GM12878 (cell line): ENCODE measurements around the gene ACTR8. TPM values are rescaled to one million over a fixed set of nuclear protein-coding genes. Genes with fewer than 3 reads are reported as not detected.

Experiments used
- ASH2L ChIP-seq: fragments of 300-600, 200-600 bp; sonication (generic); IDR thresholded peaks from 2 replicates; pipeline ENCODE4 v1.6.1; 2017; ENCODE audit warnings: low read depth, mild to moderate bottlenecking, borderline replicate concordance
- BACH1 ChIP-seq: fragments of 450-650 bp; IDR thresholded peaks from 2 replicates; pipeline ENCODE4 v1.6.1; 2017; ENCODE audit warnings: mild to moderate bottlenecking, borderline replicate concordance
- BCLAF1 ChIP-seq: fragments of 450-650 bp; IDR thresholded peaks from 2 replicates; pipeline ENCODE4 v1.6.1; 2017; ENCODE audit warnings: antibody characterized with exemption, mild to moderate bottlenecking, moderate library complexity
- CEBPZ ChIP-seq: fragments of 150-350 bp; IDR thresholded peaks from 2 replicates; pipeline ENCODE4 v1.6.1; 2016; ENCODE audit warnings: low read depth, low read length
- CREB1 ChIP-seq: IDR thresholded peaks from 2 replicates; pipeline ENCODE4 v1.6.1; 2012; ENCODE audit warnings: low read depth, mild to moderate bottlenecking, inconsistent platforms
- HCFC1 ChIP-seq: fragments of 150-350 bp; IDR thresholded peaks from 2 replicates; pipeline ENCODE4 v1.6.1; 2014; ENCODE audit warnings: low read length
- IRF5 ChIP-seq: fragments of 450-650 bp; IDR thresholded peaks from 2 replicates; pipeline ENCODE4 v1.6.1; 2017; ENCODE audit warnings: borderline replicate concordance
- MXI1 ChIP-seq: fragments of 150-350 bp; IDR thresholded peaks from 2 replicates; pipeline ENCODE4 v1.6.1; 2011; ENCODE audit warnings: low read depth, mild to moderate bottlenecking, inconsistent platforms, low read length, improper control_type of control experiment
- NBN ChIP-seq: fragments of 450-650 bp; IDR thresholded peaks from 2 replicates; pipeline ENCODE4 v1.6.1; 2016
- NFIC ChIP-seq: IDR thresholded peaks from 2 replicates; pipeline ENCODE4 v1.6.1; 2012; ENCODE audit warnings: low read depth, mild to moderate bottlenecking, inconsistent platforms, low read length, moderate library complexity
- NFYA ChIP-seq: IDR thresholded peaks from 2 replicates; pipeline ENCODE4 v1.6.1; 2011; ENCODE audit warnings: low read depth, mild to moderate bottlenecking, low read length, improper control_type of control experiment, borderline replicate concordance
- NKRF ChIP-seq: fragments of 450-650 bp; conservative IDR thresholded peaks from 2 replicates; pipeline ENCODE4 v1.6.1; 2017; ENCODE audit warnings: mild to moderate bottlenecking, moderate library complexity
- PML ChIP-seq: IDR thresholded peaks from 2 replicates; pipeline ENCODE4 v1.6.1; 2012; ENCODE audit warnings: low read length, inconsistent platforms
- POLR2AphosphoS2 ChIP-seq: IDR thresholded peaks from 2 replicates; pipeline ENCODE4 v1.6.1; 2011; ENCODE audit warnings: low read depth, mild to moderate bottlenecking, low read length, improper control_type of control experiment, moderate library complexity
- SKIL ChIP-seq: fragments of 450-650 bp; IDR thresholded peaks from 2 replicates; pipeline ENCODE4 v1.6.1; 2017; ENCODE audit warnings: mild to moderate bottlenecking, low read depth, inconsistent platforms; ENCODE audit not compliant: poor library complexity, severe bottlenecking
- STAT1 ChIP-seq: fragments of 450-650 bp; conservative IDR thresholded peaks from 2 replicates; pipeline ENCODE4 v1.6.1; 2014; ENCODE audit warnings: antibody characterized with exemption, mild to moderate bottlenecking
- YY1 ChIP-seq: IDR thresholded peaks from 2 replicates; pipeline ENCODE4 v1.6.1; 2011; ENCODE audit warnings: low read depth, mild to moderate bottlenecking, low read length
- polyA plus RNA-seq, 11 experiments: library from polyadenylated mRNA; depleted of rRNA in 4 of 11; unstranded in 6 of 11; stranded (reverse) in 5 of 11; fragments of >200 nt; fragmentation: Nextera tagmentation in 4 of 11; fragmentation: Illumina TruSeq in 1 of 11; extraction: Ambion mirVana in 4 of 11; extraction: Trizol in 1 of 11; gene quantifications; 1 replicate in 1 of 11; 2 replicates in 10 of 11; pipeline versions ENCODE4 v1.2.1 to v1.2.3, GENCODE V29; 2011 to 2016; ENCODE audit warnings: inconsistent platforms in 2 of 11, missing spikeins in 2 of 11, low read depth in 1 of 11
- total RNA-seq, 4 experiments: library from RNA; depleted of rRNA in 3 of 4; stranded (reverse); fragments of >200 nt in 3 of 4; fragmentation: Illumina TruSeq in 1 of 4; extraction: Trizol in 1 of 4; gene quantifications; 2 replicates each; pipeline versions ENCODE4 v1.2.1 to v1.2.3, GENCODE V29; 2013 to 2021

Gene ACTR8
- total and polyA plus RNA-seq, 10 of the 15 experiments (the other 5 are each of a cell fraction or from before 2014, with no cell fraction given), result 5.3 to 35.7 (median 26.4) TPM

- no peak for TF ChIP-seq IRF5
- TF ChIP-seq MXI1, result peak; percentile 80; the same call in 1 of the 2 replicates
- TF ChIP-seq PML, result no peak; the same call in 1 of the 2 replicates
- peak; percentile 91 for TF ChIP-seq NKRF
- TF ChIP-seq BCLAF1, result no peak
- no peak for TF ChIP-seq SKIL
- TF ChIP-seq NBN, result peak; percentile 89
- no peak for TF ChIP-seq NFYA
- no peak; the same call in 1 of the 2 replicates for TF ChIP-seq CREB1
- TF ChIP-seq POLR2AphosphoS2, result peak; percentile 93
- TF ChIP-seq BACH1, result 0 out of 2 replicates have a peak, but pooled peaks have one; percentile 29
- peak; percentile 75 for TF ChIP-seq HCFC1
- TF ChIP-seq STAT1, result no peak
- no peak for TF ChIP-seq ASH2L
- no peak for TF ChIP-seq CEBPZ
- TF ChIP-seq YY1, result peak; percentile 98
- no peak for TF ChIP-seq NFIC
These were observed at the start of gene ACTR8 (continued) for GRCh38 chr3:53881691-53882593.
